Stimulated activated CD8-positive, alpha-beta memory T cell treated with anti-CD3 and anti-CD28 coated beads, Interleukin-15, amount 100 ng/mL, for 1 hour (primary cell): Measurements from ENCODE around the gene TUBGCP2.

Experiments
- DNase-seq: peaks from one replicate; pipeline ENCODE4 v3.0.0-alpha.2; 2020; ENCODE audit warnings: low read depth

TUBGCP2 gene

GRCh38 chr10:133278577-133279265 is 30.0 kb downstream of the TUBGCP2 start:
- peak; percentile 41 for DNase-seq

GRCh38 chr10:133277993-133278576 is 30.6 kb downstream of the TUBGCP2 start:
- no peak for DNase-seq

GRCh38 chr10:133277277-133277992 is 31.2 kb downstream of the TUBGCP2 start:
- no peak for DNase-seq

GRCh38 chr10:133276435-133277201 is 32.1 kb downstream of the TUBGCP2 start, which contains the start of gene ADAM8:
Gene ADAM8 (minus strand): TSS chr10:133276868. CDS start chr10:133276817, 51 bp downstream.
- DNase-seq, result peak; percentile 34

- DNase-seq, result no peak
These were observed 32.6 kb downstream of the TUBGCP2 start for GRCh38 chr10:133276100-133276434.

- no peak for DNase-seq
These were observed 33.0 kb downstream of the TUBGCP2 start for GRCh38 chr10:133275684-133276092.

- DNase-seq, result peak; percentile 56
These were observed 33.7 kb downstream of the TUBGCP2 start for GRCh38 chr10:133274751-133275683.

GRCh38 chr10:133273534-133274143 is 35.0 kb downstream of the TUBGCP2 start:
- DNase-seq, result no peak

- no peak for DNase-seq
These were observed 35.7 kb downstream of the TUBGCP2 start for GRCh38 chr10:133272964-133273420.

GRCh38 chr10:133272301-133272963 is 36.2 kb downstream of the TUBGCP2 start:
- DNase-seq, result no peak

GRCh38 chr10:133271521-133272300 is 37.0 kb downstream of the TUBGCP2 start:
- no peak for DNase-seq

GRCh38 chr10:133270773-133271297 is 37.8 kb downstream of the TUBGCP2 start:
- no peak for DNase-seq

GRCh38 chr10:133270204-133270603 is 38.5 kb downstream of the TUBGCP2 start:
- no peak for DNase-seq

- no peak for DNase-seq
These were observed 39.3 kb downstream of the TUBGCP2 start for GRCh38 chr10:133269367-133269766.

GRCh38 chr10:133268532-133268931 is 40.1 kb downstream of the TUBGCP2 start:
- DNase-seq, result no peak

GRCh38 chr10:133267829-133268228 is 40.8 kb downstream of the TUBGCP2 start:
- DNase-seq, result no peak

GRCh38 chr10:133267293-133267692 is 41.4 kb downstream of the TUBGCP2 start:
- DNase-seq, result no peak

- no peak for DNase-seq
These were observed 42.4 kb downstream of the TUBGCP2 start for GRCh38 chr10:133266056-133266795.
